Activated CD8-positive, alpha-beta T cell treated with anti-CD3 and anti-CD28 coated beads for 36 hours (primary cell): ENCODE measurements around the gene PHPT1. TPM values are rescaled to one million over a fixed set of nuclear protein-coding genes. Genes with fewer than 3 reads are reported as not detected.
"Not testable (repeated sequence)": the region's sequence is repeated elsewhere in the genome, so short reads cannot be mapped to it uniquely, and the experiment has no call there.

Source experiments
- ATAC-seq: fragments of 200-7000 bp; cut with Tn5 transposase; one replicate; pipeline ENCODE4 v1.10.0; 2021; ENCODE audit warnings: mild to moderate bottlenecking, moderate library complexity
- CTCF ChIA-PET: fragments of 350-600 bp; sonication (Branson Sonifier 250); formaldehyde crosslinking; loops from one replicate; lab custom pipeline; 2021; ENCODE audit warnings: antibody characterized with exemption; lab: Charles Lee
- POLR2A ChIA-PET: fragments of 350-600 bp; sonication (Branson Sonifier 250); formaldehyde crosslinking; loops from one replicate; lab custom pipeline; 2021; ENCODE audit warnings: antibody characterized with exemption; lab: Charles Lee
- DNase-seq: peaks from one replicate; pipeline ENCODE4 v3.0.0-alpha.2; 2020
- H3K27ac Mint-ChIP-seq: one replicate; pipeline ENCODE4 v1.8.0; 2021; ENCODE audit warnings: mild to moderate bottlenecking, mixed read lengths
- H3K27me3 Mint-ChIP-seq: one replicate; pipeline ENCODE4 v1.8.0; 2021; ENCODE audit warnings: mixed read lengths
- H3K36me3 Mint-ChIP-seq: one replicate; pipeline ENCODE4 v1.8.0; 2021; ENCODE audit warnings: low read depth, mixed read lengths
- H3K4me1 Mint-ChIP-seq: one replicate; pipeline ENCODE4 v1.8.0; 2021; ENCODE audit warnings: low read depth, mixed read lengths
- H3K4me3 Mint-ChIP-seq: one replicate; pipeline ENCODE4 v1.8.0; 2021; ENCODE audit warnings: mild to moderate bottlenecking, moderate library complexity, mixed read lengths
- H3K9me3 Mint-ChIP-seq: one replicate; pipeline ENCODE4 v1.8.0; 2021; ENCODE audit warnings: mixed read lengths
- CTCF ChIP-seq: fragments of 200-600 bp; IDR thresholded peaks from one replicate; pipeline ENCODE4 v1.8.0; 2022; ENCODE audit warnings: antibody characterized with exemption, mild to moderate bottlenecking
- intact Hi-C: fragments of 100-400 bp; cut with micrococcal nuclease; formaldehyde crosslinking; loops from one replicate; pipeline ENCODE4 v1.10.0; 2022
- total RNA-seq, 2 experiments: library from RNA; stranded (reverse); gene quantifications; one replicate each; pipeline ENCODE4 v1.2.3, GENCODE V29; 2021

The PHPT1 gene
- total RNA-seq, 2 experiments from 2014 or later = 123 to 124 TPM

GRCh38 chr9:136842380-136842948 is 6.7 kb upstream of the PHPT1 start, which contains the start of gene AJM1:
Gene AJM1 (plus strand): TSS chr9:136842478. CDS start chr9:136844415, 1,937 bp downstream.
- ATAC-seq = peak; percentile 90
- Mint-ChIP-seq H3K27me3 (peaks cover 11% of the 10 kb centered on the region), H3K4me3 (peak within 1 kb of the TSS; percentile 72), H3K4me1 (peaks cover 15% of the 10 kb centered on the region)
- intact Hi-C loops = loop anchor here (5.0 kb wide), 1 partner anchor 55 kb away; no protein-coding TSS in a partner anchor
- TF ChIP-seq CTCF = peak; percentile 90
- not testable (repeated sequence) for H3K36me3 Mint-ChIP-seq, H3K27ac Mint-ChIP-seq, H3K9me3 Mint-ChIP-seq
- POLR2A ChIA-PET = interaction anchor here (0.6 to 1.5 kb wide), 6 partner anchors 14 to 304 kb away, joined by 3 to 4 read pairs (median 4); partner anchors contain the start of gene RABL6
- CTCF ChIA-PET = interaction anchor here (0.6 to 3.5 kb wide), 40 partner anchors 10 to 404 kb away, joined by 3 to 22 read pairs (median 5); partner anchors contain the start of genes ABCA2, EDF1, MAMDC4 and NPDC1
- peak; percentile 87 for DNase-seq

DNA sequence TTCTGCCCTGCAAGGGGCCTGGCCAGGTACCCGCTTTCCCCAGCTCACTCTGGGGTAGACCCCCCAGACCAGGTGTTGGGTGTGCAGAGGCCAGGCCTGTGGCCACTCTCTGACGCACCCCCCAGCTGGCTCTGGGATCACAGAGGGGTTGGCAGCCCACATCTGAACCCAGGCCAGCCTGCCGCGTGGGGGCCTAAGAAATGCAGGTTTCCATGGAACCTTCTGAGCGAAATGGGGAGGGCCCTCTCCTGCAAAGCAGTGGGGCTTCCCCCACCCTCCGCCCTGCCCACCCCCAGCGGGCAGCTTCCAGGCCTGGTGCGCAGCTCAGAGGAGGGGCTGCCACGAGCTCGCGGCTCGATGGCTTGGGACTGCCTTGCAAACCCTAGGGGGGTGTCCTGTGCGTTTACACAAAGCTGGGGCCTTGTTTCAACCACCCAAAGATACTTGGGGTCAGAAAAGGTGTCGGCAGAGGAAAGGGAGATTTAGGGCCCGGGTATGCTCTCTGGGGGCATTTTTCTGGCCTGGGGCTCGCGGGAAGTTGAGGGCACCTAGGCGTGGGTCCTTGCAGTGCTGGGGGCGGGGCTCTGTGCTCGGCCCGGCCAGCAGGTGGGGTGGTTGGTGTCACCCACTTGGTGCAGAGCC is 5.9 kb upstream of the PHPT1 start:
- CTCF ChIA-PET = interaction anchor here (0.9 to 3.5 kb wide), 24 partner anchors 8 to 283 kb away, joined by 3 to 22 read pairs (median 6); partner anchors contain the start of genes EDF1, MAMDC4, NPDC1 and RABL6
- Mint-ChIP-seq H3K27me3 (peaks cover 17% of the 10 kb centered on the region), H3K4me1 (peaks cover 18% of the 10 kb centered on the region), H3K4me3 (peak overlapping the region; percentile 46)
- POLR2A ChIA-PET = interaction anchor here (1.3 to 1.8 kb wide), 3 partner anchors 27 to 226 kb away, joined by 3 to 5 read pairs (median 4); no protein-coding TSS in a partner anchor
- intact Hi-C loops = loop anchor here (5.0 kb wide), 1 partner anchor 56 kb away; no protein-coding TSS in a partner anchor
- H3K27ac Mint-ChIP-seq, DNase-seq, H3K36me3 Mint-ChIP-seq, ATAC-seq, H3K9me3 Mint-ChIP-seq: not testable (repeated sequence)

DNA sequence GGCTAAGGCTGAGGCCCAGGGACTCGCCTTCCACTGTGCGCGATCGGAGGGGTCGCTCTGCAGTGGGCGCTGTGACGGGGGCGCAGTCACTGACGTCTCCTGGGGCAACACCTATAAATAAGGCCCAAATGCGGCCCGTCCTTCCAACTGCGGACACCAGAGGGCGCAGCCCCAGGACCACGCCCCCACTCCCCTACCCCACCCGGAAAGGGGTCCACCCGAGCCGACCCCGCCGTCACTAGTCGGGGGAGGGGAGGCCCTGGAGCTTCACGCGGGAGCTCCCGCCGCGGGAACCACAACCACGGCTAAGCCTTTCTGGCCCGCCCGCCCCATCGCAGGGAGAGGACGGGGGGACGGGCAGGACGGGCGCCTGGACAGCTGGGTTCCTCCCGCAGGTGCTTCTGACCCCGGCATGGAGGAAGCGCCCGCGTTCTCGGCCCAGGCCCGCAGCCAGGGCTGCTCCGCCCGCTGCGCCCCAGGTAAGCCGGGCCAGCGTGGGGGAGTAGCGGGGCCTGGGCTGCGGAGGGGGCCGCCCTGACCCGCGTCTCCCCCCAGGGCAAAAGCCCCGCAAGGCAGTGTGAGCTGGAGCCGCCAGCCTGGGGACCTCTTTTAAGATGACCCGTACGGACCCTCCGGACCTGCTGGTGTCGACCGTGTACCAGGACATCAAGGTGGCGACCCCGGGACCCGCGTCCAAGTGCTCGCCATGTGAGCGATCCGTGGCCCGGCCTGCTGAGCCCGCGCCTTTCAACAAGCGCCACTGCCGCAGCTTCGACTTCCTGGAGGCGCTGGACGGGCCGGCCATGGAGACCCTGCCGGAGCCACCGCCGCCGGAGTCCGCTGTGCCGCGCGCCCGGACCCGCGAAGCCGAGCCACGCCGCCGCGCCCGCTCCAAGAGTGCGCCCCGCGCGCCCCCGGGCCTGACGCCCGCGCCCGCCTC is 5.1 kb upstream of the PHPT1 start:
- H3K4me1 Mint-ChIP-seq = peaks cover 18% of the 10 kb centered on the region
- H3K27me3 Mint-ChIP-seq = peaks cover 17% of the 10 kb centered on the region
- not testable (repeated sequence) for H3K36me3 Mint-ChIP-seq, H3K27ac Mint-ChIP-seq, H3K9me3 Mint-ChIP-seq
- intact Hi-C loops = loop anchor here (5.0 kb wide), 1 partner anchor 57 kb away; no protein-coding TSS in a partner anchor
- ChIA-PET POLR2A (interaction anchor here (1.0 to 1.8 kb wide), 3 partner anchors 42 to 58 kb away, joined by 3 to 6 read pairs (median 5); partner anchors contain the start of gene TRAF2), CTCF (interaction anchor here (0.7 to 3.5 kb wide), 12 partner anchors 9 to 191 kb away, joined by 3 to 22 read pairs (median 7); partner anchors contain the start of gene RABL6)
- H3K4me3 Mint-ChIP-seq = peak overlapping the region; percentile 46
- DNase-seq = peak; percentile 76
- TF ChIP-seq CTCF = peak; percentile 93
- ATAC-seq = peak; percentile 7

GRCh38 chr9:136844761-136845464 is 4.3 kb upstream of the PHPT1 start:
- ChIA-PET CTCF (interaction anchor here (0.8 to 3.5 kb wide), 8 partner anchors 12 to 190 kb away, joined by 3 to 22 read pairs (median 9); partner anchors contain the start of gene RABL6), POLR2A (interaction anchor here (1.0 to 1.8 kb wide), 3 partner anchors 41 to 57 kb away, joined by 3 to 6 read pairs (median 5); partner anchors contain the start of gene TRAF2)
- no peaks in the 10 kb centered on the region for H3K9me3 Mint-ChIP-seq
- H3K36me3 Mint-ChIP-seq = peaks cover 9% of the 10 kb centered on the region
- H3K27ac Mint-ChIP-seq = no peak overlapping the region
- intact Hi-C loops = loop anchor here (5.0 kb wide), 2 partner anchors 57 to 58 kb away; no protein-coding TSS in a partner anchor
- ATAC-seq (no peak), DNase-seq (peak; percentile 37)
- no peak for TF ChIP-seq CTCF
- H3K4me1 Mint-ChIP-seq = peaks cover 18% of the 10 kb centered on the region
- H3K27me3 Mint-ChIP-seq = peaks cover 17% of the 10 kb centered on the region
- no peak overlapping the region for H3K4me3 Mint-ChIP-seq
